ENCODE results near the gene BCL7A.

Gene BCL7A

GRCh38 chr12:122042910-122043309, 21.2 kb downstream of the BCL7A start:
- H3K36me3 ChIP-seq (ENCODE audit: insufficient read depth, low read length), result peaks cover 88% of the 10 kb centered on the region
- H3K9ac ChIP-seq (ENCODE audit: low read length), result no peak overlapping the region
- H3K27me3 ChIP-seq (ENCODE audit: insufficient read depth, low read length), result no peaks in the 10 kb centered on the region
- no peak overlapping the region for H3K4me3 ChIP-seq (ENCODE audit: low read depth, low read length, poor library complexity, severe bottlenecking)
- no peak overlapping the region for H3K27ac ChIP-seq (ENCODE audit: low read depth, low read length, poor library complexity, severe bottlenecking)
- TF ChIP-seq CTCF (IDR thresholded peaks at IDR 0.05; ENCODE audit: low read length), result no peak
- no peak for TF ChIP-seq EZH2 (IDR thresholded peaks at IDR 0.05; ENCODE audit: borderline replicate concordance, low read length)
- no peaks in the 10 kb centered on the region for H4K20me1 ChIP-seq (ENCODE audit: insufficient read depth, low read length)
- H3K79me2 ChIP-seq (ENCODE audit: insufficient read depth, low read length), result no peaks in the 10 kb centered on the region
- no peak overlapping the region for H2AFZ ChIP-seq (ENCODE audit: low read length)
- H3K9me2 ChIP-seq (ENCODE audit: low read depth, low read length), result no peaks in the 10 kb centered on the region
- H3K9me3 ChIP-seq (ENCODE audit: low read length), result no peaks in the 10 kb centered on the region
- no peak overlapping the region for H3K4me2 ChIP-seq (ENCODE audit: low read length)
- no peaks in the 10 kb centered on the region for H3F3A ChIP-seq (ENCODE audit: insufficient read depth, low read length)
- H3K4me1 ChIP-seq (ENCODE audit: insufficient read depth, low read length, severe bottlenecking), result no peaks in the 10 kb centered on the region

GRCh38 chr12:122043476-122043875, 21.8 kb downstream of the BCL7A start:
- no peak for TF ChIP-seq EZH2 (IDR thresholded peaks at IDR 0.05; ENCODE audit: borderline replicate concordance, low read length)
- no peak for TF ChIP-seq CTCF (IDR thresholded peaks at IDR 0.05; ENCODE audit: low read length)
- H3K27me3 ChIP-seq (ENCODE audit: insufficient read depth, low read length), result no peaks in the 10 kb centered on the region

GRCh38 chr12:122045262-122045661, 23.6 kb downstream of the BCL7A start:
- no peak for TF ChIP-seq EZH2 (IDR thresholded peaks at IDR 0.05; ENCODE audit: borderline replicate concordance, low read length)
- no peak for TF ChIP-seq CTCF (IDR thresholded peaks at IDR 0.05; ENCODE audit: low read length)
- H3F3A ChIP-seq (ENCODE audit: insufficient read depth, low read length), result no peaks in the 10 kb centered on the region
- no peak overlapping the region for H2AFZ ChIP-seq (ENCODE audit: low read length)
- no peaks in the 10 kb centered on the region for H3K79me2 ChIP-seq (ENCODE audit: insufficient read depth, low read length)
- no peaks in the 10 kb centered on the region for H3K9me3 ChIP-seq (ENCODE audit: low read length)
- H3K4me1 ChIP-seq (ENCODE audit: insufficient read depth, low read length, severe bottlenecking), result no peaks in the 10 kb centered on the region
- no peak overlapping the region for H3K4me2 ChIP-seq (ENCODE audit: low read length)
- no peak overlapping the region for H3K9ac ChIP-seq (ENCODE audit: low read length)
- H3K9me2 ChIP-seq (ENCODE audit: low read depth, low read length), result no peaks in the 10 kb centered on the region
- H3K27ac ChIP-seq (ENCODE audit: low read depth, low read length, poor library complexity, severe bottlenecking), result no peak overlapping the region
- H4K20me1 ChIP-seq (ENCODE audit: insufficient read depth, low read length), result no peaks in the 10 kb centered on the region
- no peak overlapping the region for H3K4me3 ChIP-seq (ENCODE audit: low read depth, low read length, poor library complexity, severe bottlenecking)
- H3K36me3 ChIP-seq (ENCODE audit: insufficient read depth, low read length), result peaks cover 88% of the 10 kb centered on the region
- H3K27me3 ChIP-seq (ENCODE audit: insufficient read depth, low read length), result no peaks in the 10 kb centered on the region

More at GRCh38 chr12:122043476-122043875, 21.8 kb downstream of the BCL7A start:
- Histone ChIP-seq H3K4me3 (ENCODE audit: low read depth, low read length, poor library complexity, severe bottlenecking) (no peak overlapping the region), H3K4me2 (ENCODE audit: low read length) (no peak overlapping the region), H3K79me2 (ENCODE audit: insufficient read depth, low read length) (no peaks in the 10 kb centered on the region), H3F3A (ENCODE audit: insufficient read depth, low read length) (no peaks in the 10 kb centered on the region), H3K27ac (ENCODE audit: low read depth, low read length, poor library complexity, severe bottlenecking) (no peak overlapping the region), H3K36me3 (ENCODE audit: insufficient read depth, low read length) (peaks cover 90% of the 10 kb centered on the region), H3K4me1 (ENCODE audit: insufficient read depth, low read length, severe bottlenecking) (no peaks in the 10 kb centered on the region), H3K9me3 (ENCODE audit: low read length) (no peaks in the 10 kb centered on the region), H3K9me2 (ENCODE audit: low read depth, low read length) (no peaks in the 10 kb centered on the region), H2AFZ (ENCODE audit: low read length) (no peak overlapping the region), H3K9ac (ENCODE audit: low read length) (no peak overlapping the region), H4K20me1 (ENCODE audit: insufficient read depth, low read length) (no peaks in the 10 kb centered on the region)

Data from OCI-LY1 (cell line).